ENCODE results near the gene DAB1.

The DAB1 gene

GRCh38 chr1:57063406-57064125 lies 360.3 kb downstream of the DAB1 start:
- DNase-seq, result no peak

GRCh38 chr1:57061369-57061768 lies 362.5 kb downstream of the DAB1 start:
- no peak for DNase-seq

- DNase-seq, result no peak
These were observed 363.4 kb downstream of the DAB1 start for GRCh38 chr1:57060451-57060850.

GRCh38 chr1:57058652-57059501 lies 365.0 kb downstream of the DAB1 start:
- no peak for DNase-seq

- no peak for DNase-seq
These were observed 375.0 kb downstream of the DAB1 start for GRCh38 chr1:57048856-57049255.

- DNase-seq, result no peak
These were observed 377.4 kb downstream of the DAB1 start for GRCh38 chr1:57046462-57046861.

- DNase-seq, result no peak
These were observed 382.0 kb downstream of the DAB1 start for GRCh38 chr1:57041901-57042300.

- no peak for DNase-seq
These were observed 383.0 kb downstream of the DAB1 start for GRCh38 chr1:57040811-57041210.

- DNase-seq, result no peak
These were observed 386.9 kb downstream of the DAB1 start for GRCh38 chr1:57036641-57037579.

- no peak for DNase-seq
These were observed 389.1 kb downstream of the DAB1 start for GRCh38 chr1:57034713-57035112.

GRCh38 chr1:57033222-57034001 lies 390.4 kb downstream of the DAB1 start:
- no peak for DNase-seq

- no peak for DNase-seq
These were observed 397.1 kb downstream of the DAB1 start for GRCh38 chr1:57026624-57027354.

GRCh38 chr1:57024855-57025254 lies 399.0 kb downstream of the DAB1 start:
- no peak for DNase-seq

GRCh38 chr1:57024428-57024827 lies 399.4 kb downstream of the DAB1 start:
- no peak for DNase-seq

- no peak for DNase-seq
These were observed 403.6 kb downstream of the DAB1 start for GRCh38 chr1:57020216-57020615.

- no peak for DNase-seq
These were observed 404.5 kb downstream of the DAB1 start for GRCh38 chr1:57019236-57019839.

GRCh38 chr1:57018119-57018518 lies 405.7 kb downstream of the DAB1 start:
- no peak for DNase-seq

GRCh38 chr1:57017717-57018116 lies 406.1 kb downstream of the DAB1 start:
- no peak for DNase-seq

- DNase-seq, result no peak
These were observed 406.7 kb downstream of the DAB1 start for GRCh38 chr1:57017200-57017599.

- DNase-seq, result no peak
These were observed 408.8 kb downstream of the DAB1 start for GRCh38 chr1:57015071-57015470.

GRCh38 chr1:57013522-57013921 lies 410.3 kb downstream of the DAB1 start:
- no peak for DNase-seq

Data from activated effector memory CD4-positive, alpha-beta T cell treated with anti-CD3 and anti-CD28 coated beads, Interleukin-2, amount 50 U/mL, for 16 hours (primary cell).